H1 (cell line): ENCODE results near the gene METAP1D. TPM values are rescaled to one million over a fixed set of nuclear protein-coding genes. Genes with fewer than 3 reads are reported as not detected.

Experiments
- EGR1 ChIP-seq: IDR thresholded peaks from 2 replicates; pipeline ENCODE4 v1.6.1; 2011; ENCODE audit warnings: low read depth, low read length, borderline replicate concordance
- EZH2 ChIP-seq: fragments of 200-600 bp; sonication (generic); IDR thresholded peaks from 2 replicates; pipeline ENCODE4 v1.7.1; 2012; ENCODE audit warnings: low read depth, mild to moderate bottlenecking, moderate library complexity, low read length, inconsistent platforms; ENCODE audit not compliant: severe bottlenecking
- GABPA ChIP-seq: IDR thresholded peaks from 2 replicates; pipeline ENCODE4 v1.6.1; 2011; ENCODE audit warnings: mild to moderate bottlenecking, low read length, moderate library complexity, borderline replicate concordance; ENCODE audit not compliant: insufficient read depth
- HDAC2 ChIP-seq, 2 experiments: fragments of 300-600 bp in 1 of 2; sonication (generic) in 1 of 2; IDR thresholded peaks; 2 replicates each; pipeline ENCODE4 v1.6.1; 2011 to 2012; ENCODE audit warnings: low read depth in 2 of 2, low read length in 2 of 2, mild to moderate bottlenecking in 2 of 2, moderate library complexity in 2 of 2, borderline replicate concordance in 1 of 2, inconsistent platforms in 1 of 2
- JUN ChIP-seq: IDR thresholded peaks from 2 replicates; pipeline ENCODE4 v1.6.1; 2011; ENCODE audit warnings: low read depth, mild to moderate bottlenecking, improper control_type of control experiment, low read length
- KDM4A ChIP-seq: IDR thresholded peaks from one replicate; pipeline ENCODE4 v1.7.1; 2012; ENCODE audit warnings: low read depth, mild to moderate bottlenecking, moderate library complexity, low read length, inconsistent platforms; ENCODE audit not compliant: severe bottlenecking
- NANOG ChIP-seq: IDR thresholded peaks from 2 replicates; pipeline ENCODE4 v1.6.1; 2011; ENCODE audit warnings: low read length, low read depth, mild to moderate bottlenecking, inconsistent platforms; ENCODE audit not compliant: insufficient read depth, poor library complexity, severe bottlenecking
- NRF1 ChIP-seq: IDR thresholded peaks from 2 replicates; pipeline ENCODE4 v1.6.1; 2011; ENCODE audit warnings: mild to moderate bottlenecking, low read depth, low read length, improper control_type of control experiment
- POLR2AphosphoS5 ChIP-seq: IDR thresholded peaks from 2 replicates; pipeline ENCODE4 v1.6.1; 2011; ENCODE audit warnings: low read depth, low read length
- RXRA ChIP-seq: IDR thresholded peaks from 2 replicates; pipeline ENCODE4 v1.6.1; 2011; ENCODE audit warnings: low read depth, mild to moderate bottlenecking, low read length, moderate library complexity; ENCODE audit not compliant: insufficient read depth
- polyA plus RNA-seq, 7 experiments: library from polyadenylated mRNA; depleted of rRNA in 3 of 7; stranded (reverse) in 5 of 7; unstranded in 2 of 7; fragments of >200 nt in 5 of 7; fragments of 200-250 nt in 2 of 7; gene quantifications; 1 replicate in 5 of 7; 2 replicates in 1 of 7; 4 replicates in 1 of 7; pipeline versions ENCODE4 v1.2.1 to v1.2.3, GENCODE V29; 2011 to 2013; ENCODE audit warnings: missing spikeins in 2 of 7, mixed read lengths in 2 of 7
- total RNA-seq: library from RNA; stranded (reverse); fragmentation: NEBNext Ultra II Directional; extraction: Animal tissue kit (Norgen Biotek cat#: 25700); gene quantifications from 2 replicates; pipeline ENCODE4 v1.2.1, GENCODE V29; 2021
- TF ChIP-seq, protein P1 (sequence below): IDR thresholded peaks from 2 replicates; pipeline ENCODE4 v1.6.1; 2011; ENCODE audit warnings: low read depth, mild to moderate bottlenecking, low read length; ENCODE audit not compliant: insufficient read depth
- TF ChIP-seq, protein P2 (sequence below): IDR thresholded peaks from 2 replicates; pipeline ENCODE4 v1.6.1; 2011; ENCODE audit warnings: low read length, improper control_type of control experiment
- TF ChIP-seq, protein P3 (sequence below): IDR thresholded peaks from 2 replicates; pipeline ENCODE4 v1.6.1; 2012; ENCODE audit warnings: low read length, inconsistent platforms
- TF ChIP-seq, protein P4 (sequence below): IDR thresholded peaks from 2 replicates; pipeline ENCODE4 v1.6.1; 2012; ENCODE audit warnings: inconsistent platforms

Gene METAP1D
- total and polyA plus RNA-seq, 2 of the 8 experiments (the other 6 are each of a cell fraction or from before 2014, with no cell fraction given): 3.9 to 6.2 TPM

DNA sequence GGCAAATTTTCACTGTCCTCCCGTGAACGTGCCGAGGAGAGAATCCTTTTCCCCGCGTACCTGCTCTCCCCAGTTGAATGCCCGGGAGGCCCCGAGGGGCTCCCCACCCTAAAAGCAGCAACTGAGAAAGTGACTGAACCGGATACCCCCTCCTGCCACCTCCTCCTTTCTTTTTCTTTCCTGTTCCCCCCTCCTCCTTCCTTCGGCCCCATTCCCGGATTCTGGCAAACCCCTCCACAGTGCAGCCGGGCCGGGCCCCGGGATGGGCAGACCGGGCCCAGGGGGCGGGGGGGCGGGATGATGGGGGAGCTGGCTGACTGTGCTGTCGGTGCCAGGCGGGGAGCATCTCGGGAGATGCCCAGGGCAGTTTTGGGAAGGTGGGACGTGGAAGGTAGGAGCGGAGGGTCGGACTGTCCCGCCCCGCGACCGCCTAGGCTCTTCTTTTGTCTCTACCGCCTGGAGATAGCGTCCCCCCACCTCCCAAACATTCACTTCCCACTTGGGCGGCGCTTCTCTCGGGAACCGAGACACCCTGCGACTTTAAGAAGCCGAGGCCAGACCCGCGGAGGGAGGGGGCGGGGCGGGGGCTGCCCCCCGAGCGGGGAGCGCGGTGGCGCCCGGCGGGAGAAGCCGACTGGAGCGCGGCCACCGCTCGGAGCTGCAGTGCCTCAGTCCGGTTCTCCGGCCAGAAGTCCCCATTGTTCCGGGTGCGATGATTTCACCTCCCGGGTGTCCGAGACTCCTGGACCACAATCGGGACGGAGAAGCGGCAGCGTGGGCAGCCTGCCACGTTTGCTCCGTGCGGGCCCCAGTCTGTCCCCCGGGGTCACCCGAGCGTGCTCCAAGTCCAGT, 94.8 kb downstream of the METAP1D start (continued):
- TF ChIP-seq, protein P1, sequence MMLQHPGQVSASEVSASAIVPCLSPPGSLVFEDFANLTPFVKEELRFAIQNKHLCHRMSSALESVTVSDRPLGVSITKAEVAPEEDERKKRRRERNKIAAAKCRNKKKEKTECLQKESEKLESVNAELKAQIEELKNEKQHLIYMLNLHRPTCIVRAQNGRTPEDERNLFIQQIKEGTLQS: no peak
- TF ChIP-seq RXRA (no peak), EGR1 (no peak), EZH2 (peak; percentile 75), NANOG (no peak), GABPA (0 out of 2 replicates have a peak, but pooled peaks have one; percentile 5), KDM4A (peak; percentile 19), POLR2AphosphoS5 (no peak), JUN (no peak), HDAC2 (IDR thresholded peaks at IDR 0.05; ENCODE audit: borderline replicate concordance in 1 of 2, low read depth in 2 of 2, low read length in 2 of 2) (no peak), NRF1 (no peak)
- TF ChIP-seq, protein P2, sequence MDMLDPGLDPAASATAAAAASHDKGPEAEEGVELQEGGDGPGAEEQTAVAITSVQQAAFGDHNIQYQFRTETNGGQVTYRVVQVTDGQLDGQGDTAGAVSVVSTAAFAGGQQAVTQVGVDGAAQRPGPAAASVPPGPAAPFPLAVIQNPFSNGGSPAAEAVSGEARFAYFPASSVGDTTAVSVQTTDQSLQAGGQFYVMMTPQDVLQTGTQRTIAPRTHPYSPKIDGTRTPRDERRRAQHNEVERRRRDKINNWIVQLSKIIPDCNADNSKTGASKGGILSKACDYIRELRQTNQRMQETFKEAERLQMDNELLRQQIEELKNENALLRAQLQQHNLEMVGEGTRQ: no peak
- TF ChIP-seq, protein P3, sequence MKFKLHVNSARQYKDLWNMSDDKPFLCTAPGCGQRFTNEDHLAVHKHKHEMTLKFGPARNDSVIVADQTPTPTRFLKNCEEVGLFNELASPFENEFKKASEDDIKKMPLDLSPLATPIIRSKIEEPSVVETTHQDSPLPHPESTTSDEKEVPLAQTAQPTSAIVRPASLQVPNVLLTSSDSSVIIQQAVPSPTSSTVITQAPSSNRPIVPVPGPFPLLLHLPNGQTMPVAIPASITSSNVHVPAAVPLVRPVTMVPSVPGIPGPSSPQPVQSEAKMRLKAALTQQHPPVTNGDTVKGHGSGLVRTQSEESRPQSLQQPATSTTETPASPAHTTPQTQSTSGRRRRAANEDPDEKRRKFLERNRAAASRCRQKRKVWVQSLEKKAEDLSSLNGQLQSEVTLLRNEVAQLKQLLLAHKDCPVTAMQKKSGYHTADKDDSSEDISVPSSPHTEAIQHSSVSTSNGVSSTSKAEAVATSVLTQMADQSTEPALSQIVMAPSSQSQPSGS: no peak
- TF ChIP-seq, protein P4, sequence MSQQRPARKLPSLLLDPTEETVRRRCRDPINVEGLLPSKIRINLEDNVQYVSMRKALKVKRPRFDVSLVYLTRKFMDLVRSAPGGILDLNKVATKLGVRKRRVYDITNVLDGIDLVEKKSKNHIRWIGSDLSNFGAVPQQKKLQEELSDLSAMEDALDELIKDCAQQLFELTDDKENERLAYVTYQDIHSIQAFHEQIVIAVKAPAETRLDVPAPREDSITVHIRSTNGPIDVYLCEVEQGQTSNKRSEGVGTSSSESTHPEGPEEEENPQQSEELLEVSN: no peak
